Hepatocyte (in vitro differentiated cells): Measurements from ENCODE around the gene ULBP3. TPM values are rescaled to one million over a fixed set of nuclear protein-coding genes. Genes with fewer than 3 reads are reported as not detected.
"Not testable (repeated sequence)": the region's sequence is repeated elsewhere in the genome, so short reads cannot be mapped to it uniquely, and the experiment has no call there.

Source experiments
- DNase-seq: peaks from one replicate; pipeline ENCODE4 v3.0.0-alpha.2; 2016; ENCODE audit warnings: low spot score
- H2AFZ ChIP-seq: fragments of 200-600 bp; sonication (generic); 2 replicates; pipeline ENCODE4 v1.6.0; 2016; ENCODE audit warnings: antibody characterized with exemption, mild to moderate bottlenecking
- H3K27ac ChIP-seq: fragments of 200-600 bp; sonication (generic); 2 replicates; pipeline ENCODE4 v1.5.1; 2016; ENCODE audit warnings: mild to moderate bottlenecking
- H3K27me3 ChIP-seq: fragments of 200-600 bp; sonication (generic); 2 replicates; pipeline ENCODE4 v1.6.1; 2016
- H3K36me3 ChIP-seq: fragments of 200-600 bp; sonication (generic); replicated peaks from 2 replicates; pipeline ENCODE4 v1.5.1; 2016; ENCODE audit warnings: low read depth; ENCODE audit not compliant: insufficient read depth
- H3K4me1 ChIP-seq: fragments of 200-600 bp; sonication (generic); 2 replicates; pipeline ENCODE4 v1.5.1; 2016; ENCODE audit warnings: mild to moderate bottlenecking, moderate library complexity; ENCODE audit not compliant: insufficient read depth
- H3K4me2 ChIP-seq: fragments of 200-600 bp; sonication (generic); 2 replicates; pipeline ENCODE4 v1.6.0; 2016
- H3K4me3 ChIP-seq: fragments of 200-600 bp; sonication (generic); 2 replicates; pipeline ENCODE4 v1.5.1; 2016; ENCODE audit warnings: mild to moderate bottlenecking
- H3K79me2 ChIP-seq: fragments of 200-600 bp; sonication (generic); 2 replicates; pipeline ENCODE4 v1.6.0; 2017; ENCODE audit warnings: mild to moderate bottlenecking
- H3K9me2 ChIP-seq: fragments of 200-600 bp; sonication (generic); replicated peaks from 2 replicates; pipeline ENCODE4 v1.6.0; 2017; ENCODE audit warnings: mild to moderate bottlenecking; ENCODE audit not compliant: insufficient read depth
- H3K9me3 ChIP-seq: fragments of 200-600 bp; sonication (generic); 2 replicates; pipeline ENCODE4 v1.5.1; 2016; ENCODE audit warnings: low read depth, mild to moderate bottlenecking
- H4K20me1 ChIP-seq: fragments of 200-600 bp; sonication (generic); 2 replicates; pipeline ENCODE4 v1.6.0; 2016; ENCODE audit warnings: mild to moderate bottlenecking; ENCODE audit not compliant: insufficient read depth, poor library complexity, severe bottlenecking
- EZH2 ChIP-seq: fragments of 200-600 bp; sonication (generic); IDR thresholded peaks from 2 replicates; pipeline ENCODE4 v1.6.1; 2016; ENCODE audit warnings: antibody characterized with exemption, mild to moderate bottlenecking, borderline replicate concordance
- EZH2phosphoT487 ChIP-seq: fragments of 200-600 bp; sonication (generic); IDR thresholded peaks from one replicate; pipeline ENCODE4 v1.6.1; 2018; ENCODE audit warnings: antibody characterized with exemption, mild to moderate bottlenecking, low read depth, moderate library complexity; ENCODE audit not compliant: unreplicated experiment, severe bottlenecking
- WGBS: methylation state at CpG from one replicate; pipeline ENCODE4 v1.1.6; 2016; ENCODE audit warnings: low lambda C conversion rate; ENCODE audit errors: missing lambda C conversion rate; 5-methylcytosine and 5-hydroxymethylcytosine counted together
- polyA plus RNA-seq: library from polyadenylated mRNA; unstranded; fragments of >200 nt; fragmentation: Nextera tagmentation; extraction: Ambion mirVana; gene quantifications from 2 replicates; pipeline ENCODE4 v1.2.1, GENCODE V29; 2016
- total RNA-seq: library from RNA; depleted of rRNA; stranded (reverse); fragments of >200 nt; gene quantifications from 2 replicates; pipeline ENCODE4 v1.2.3, GENCODE V29; 2014
- TF ChIP-seq, protein P1 (sequence below): fragments of 200-600 bp; sonication (generic); IDR thresholded peaks from 2 replicates; pipeline ENCODE4 v1.5.1; 2016; ENCODE audit warnings: antibody characterized with exemption, mild to moderate bottlenecking; ENCODE audit not compliant: poor library complexity

Gene ULBP3
- total and polyA plus RNA-seq, 2 experiments from 2014 or later = 2.6 to 6.6 TPM

GRCh38 chr6:150065083-150065482 is 3.8 kb downstream of the ULBP3 start:
- Histone ChIP-seq H3K4me3 (no peak overlapping the region), H3K4me1 (peaks cover 7% of the 10 kb centered on the region), H3K9me2 (no peaks in the 10 kb centered on the region), H3K4me2 (no peak overlapping the region), H3K79me2 (no peaks in the 10 kb centered on the region), H3K27me3 (no peaks in the 10 kb centered on the region), H3K9me3 (no peaks in the 10 kb centered on the region), H2AFZ (no peak overlapping the region), H3K36me3 (no peaks in the 10 kb centered on the region), H4K20me1 (no peaks in the 10 kb centered on the region), H3K27ac (no peak overlapping the region)
- no peak for DNase-seq
- TF ChIP-seq EZH2phosphoT487 (no peak), EZH2 (no peak)
- TF ChIP-seq, protein P1, sequence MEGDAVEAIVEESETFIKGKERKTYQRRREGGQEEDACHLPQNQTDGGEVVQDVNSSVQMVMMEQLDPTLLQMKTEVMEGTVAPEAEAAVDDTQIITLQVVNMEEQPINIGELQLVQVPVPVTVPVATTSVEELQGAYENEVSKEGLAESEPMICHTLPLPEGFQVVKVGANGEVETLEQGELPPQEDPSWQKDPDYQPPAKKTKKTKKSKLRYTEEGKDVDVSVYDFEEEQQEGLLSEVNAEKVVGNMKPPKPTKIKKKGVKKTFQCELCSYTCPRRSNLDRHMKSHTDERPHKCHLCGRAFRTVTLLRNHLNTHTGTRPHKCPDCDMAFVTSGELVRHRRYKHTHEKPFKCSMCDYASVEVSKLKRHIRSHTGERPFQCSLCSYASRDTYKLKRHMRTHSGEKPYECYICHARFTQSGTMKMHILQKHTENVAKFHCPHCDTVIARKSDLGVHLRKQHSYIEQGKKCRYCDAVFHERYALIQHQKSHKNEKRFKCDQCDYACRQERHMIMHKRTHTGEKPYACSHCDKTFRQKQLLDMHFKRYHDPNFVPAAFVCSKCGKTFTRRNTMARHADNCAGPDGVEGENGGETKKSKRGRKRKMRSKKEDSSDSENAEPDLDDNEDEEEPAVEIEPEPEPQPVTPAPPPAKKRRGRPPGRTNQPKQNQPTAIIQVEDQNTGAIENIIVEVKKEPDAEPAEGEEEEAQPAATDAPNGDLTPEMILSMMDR = no peak
- 83% methylated on average over 2 of the region's 2 CpGs for WGBS

- H3K79me2 ChIP-seq = no peaks in the 10 kb centered on the region
- H4K20me1 ChIP-seq = no peaks in the 10 kb centered on the region
- no peaks in the 10 kb centered on the region for H3K27me3 ChIP-seq
- WGBS = 92% methylated on average over 6 of the region's 6 CpGs
- H3K27ac ChIP-seq = no peak overlapping the region
- no peak overlapping the region for H2AFZ ChIP-seq
- H3K9me2 ChIP-seq = no peaks in the 10 kb centered on the region
- no peak overlapping the region for H3K4me3 ChIP-seq
- TF ChIP-seq EZH2phosphoT487 = no peak
- no peak for TF ChIP-seq EZH2
- TF ChIP-seq, protein P1 = no peak
- H3K4me2 ChIP-seq = no peak overlapping the region
- H3K4me1 ChIP-seq = peaks cover 7% of the 10 kb centered on the region
- no peaks in the 10 kb centered on the region for H3K36me3 ChIP-seq
- H3K9me3 ChIP-seq = no peaks in the 10 kb centered on the region
- no peak for DNase-seq
Measured at GRCh38 chr6:150063640-150064039, 5.3 kb downstream of the ULBP3 start.

DNA sequence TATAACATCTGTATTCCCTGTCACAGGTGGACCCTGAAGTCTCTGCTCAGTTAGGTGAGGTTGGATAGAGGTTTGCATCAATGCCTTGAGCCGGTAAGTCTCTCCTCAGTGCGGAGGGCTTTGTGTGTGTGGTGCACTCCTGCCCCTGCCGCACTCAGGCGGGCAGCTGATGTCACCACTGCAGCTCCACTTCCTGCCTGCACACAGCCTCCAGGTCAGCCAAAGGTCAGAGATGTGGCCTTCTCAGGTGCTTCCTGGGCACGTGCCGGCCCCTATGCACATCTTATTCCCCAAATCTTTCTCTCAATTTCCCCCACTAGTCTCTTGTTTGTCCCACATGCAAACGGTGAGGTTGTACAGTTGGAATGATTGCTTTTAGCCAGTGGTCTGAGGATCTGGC is 8.9 kb downstream of the ULBP3 start:
- H3K4me2 ChIP-seq, H3K79me2 ChIP-seq, H3K4me3 ChIP-seq, H3K4me1 ChIP-seq, H3K27ac ChIP-seq, H3K9me3 ChIP-seq, H3K36me3 ChIP-seq, H2AFZ ChIP-seq, H3K9me2 ChIP-seq, H4K20me1 ChIP-seq, H3K27me3 ChIP-seq, DNase-seq: not testable (repeated sequence)
- 76% methylated on average over 7 of the region's 7 CpGs for WGBS

- Histone ChIP-seq H3K4me2 (no peak overlapping the region), H3K9me2 (no peaks in the 10 kb centered on the region), H3K4me3 (no peak overlapping the region), H3K4me1 (no peaks in the 10 kb centered on the region), H3K79me2 (no peaks in the 10 kb centered on the region), H3K27me3 (peaks cover 18% of the 10 kb centered on the region), H3K36me3 (no peaks in the 10 kb centered on the region), H2AFZ (no peak overlapping the region), H3K9me3 (no peaks in the 10 kb centered on the region), H3K27ac (no peak overlapping the region), H4K20me1 (no peaks in the 10 kb centered on the region)
- 94% methylated on average over 6 of the region's 6 CpGs for WGBS
- no peak for DNase-seq
- TF ChIP-seq EZH2 (no peak), EZH2phosphoT487 (no peak)
- TF ChIP-seq, protein P1 = no peak
Measured at GRCh38 chr6:150058986-150059385, 9.9 kb downstream of the ULBP3 start.
